Measurements from ENCODE around the gene PAPPA2. TPM values are rescaled to one million over a fixed set of nuclear protein-coding genes. Genes with fewer than 3 reads are reported as not detected.

Gene PAPPA2
- total RNA-seq, 1 experiment from 2014 or later: 0.03 TPM

- ChIA-PET CTCF (no interaction called here), POLR2A (no interaction called here)
- intact Hi-C loops (cut with micrococcal nuclease; ENCODE audit: unreplicated experiment): no loop called here
- H3K27me3 ChIP-seq (ENCODE audit: control insufficient read depth, insufficient read depth, low read length): no peaks in the 10 kb centered on the region
- no peak overlapping the region for H3K4me3 ChIP-seq (ENCODE audit: low read depth in 2 of 2, low read length in 2 of 2)
- no peaks in the 10 kb centered on the region for H3K36me3 ChIP-seq (ENCODE audit: control insufficient read depth, insufficient read depth, low read length)
- BruUV-seq (replicated peaks): no TSS peak
- ATAC-seq (no peak), DNase-seq (ENCODE audit: low read depth, low spot score) (no peak)
- no peak overlapping the region for H3K27ac ChIP-seq (ENCODE audit: low read length)
- in situ Hi-C loops (cut with HindIII; ENCODE audit: low pct_unique_long_range_greater_than_20kb, low sequenced_read_pairs): no loop called here
- no peaks in the 10 kb centered on the region for H3K4me1 ChIP-seq (ENCODE audit: control insufficient read depth, insufficient read depth, low read length)
- H3K9me3 ChIP-seq (ENCODE audit: control insufficient read depth, insufficient read depth, low read depth, low read length): no peaks in the 10 kb centered on the region
- no peak for TF ChIP-seq POLR2AphosphoS5 (IDR thresholded peaks at IDR 0.05; ENCODE audit: low read depth, low read length)
- no peak for TF ChIP-seq TCF7L2 (IDR thresholded peaks at IDR 0.05; ENCODE audit: low read depth, low read length)
- TF ChIP-seq REST (IDR thresholded peaks at IDR 0.05; ENCODE audit: insufficient read depth in 1 of 2, low read depth in 2 of 2, low read length in 1 of 2): no peak
- TF ChIP-seq, protein P1, sequence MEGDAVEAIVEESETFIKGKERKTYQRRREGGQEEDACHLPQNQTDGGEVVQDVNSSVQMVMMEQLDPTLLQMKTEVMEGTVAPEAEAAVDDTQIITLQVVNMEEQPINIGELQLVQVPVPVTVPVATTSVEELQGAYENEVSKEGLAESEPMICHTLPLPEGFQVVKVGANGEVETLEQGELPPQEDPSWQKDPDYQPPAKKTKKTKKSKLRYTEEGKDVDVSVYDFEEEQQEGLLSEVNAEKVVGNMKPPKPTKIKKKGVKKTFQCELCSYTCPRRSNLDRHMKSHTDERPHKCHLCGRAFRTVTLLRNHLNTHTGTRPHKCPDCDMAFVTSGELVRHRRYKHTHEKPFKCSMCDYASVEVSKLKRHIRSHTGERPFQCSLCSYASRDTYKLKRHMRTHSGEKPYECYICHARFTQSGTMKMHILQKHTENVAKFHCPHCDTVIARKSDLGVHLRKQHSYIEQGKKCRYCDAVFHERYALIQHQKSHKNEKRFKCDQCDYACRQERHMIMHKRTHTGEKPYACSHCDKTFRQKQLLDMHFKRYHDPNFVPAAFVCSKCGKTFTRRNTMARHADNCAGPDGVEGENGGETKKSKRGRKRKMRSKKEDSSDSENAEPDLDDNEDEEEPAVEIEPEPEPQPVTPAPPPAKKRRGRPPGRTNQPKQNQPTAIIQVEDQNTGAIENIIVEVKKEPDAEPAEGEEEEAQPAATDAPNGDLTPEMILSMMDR (IDR thresholded peaks at IDR 0.05): no peak
- TF ChIP-seq SIN3A (IDR thresholded peaks at IDR 0.05; ENCODE audit: borderline replicate concordance, insufficient read depth, low read depth, low read length): no peak
Measured at GRCh38 chr1:176850871-176851270, 387.9 kb downstream of the PAPPA2 start.

- no peaks in the 10 kb centered on the region for H3K9me3 ChIP-seq (ENCODE audit: control insufficient read depth, insufficient read depth, low read depth, low read length)
- intact Hi-C loops (cut with micrococcal nuclease; ENCODE audit: unreplicated experiment): no loop called here
- ATAC-seq (no peak), DNase-seq (ENCODE audit: low read depth, low spot score) (no peak)
- H3K27ac ChIP-seq (ENCODE audit: low read length): no peak overlapping the region
- ChIA-PET CTCF (no interaction called here), POLR2A (no interaction called here)
- BruUV-seq (replicated peaks): no TSS peak
- H3K4me1 ChIP-seq (ENCODE audit: control insufficient read depth, insufficient read depth, low read length): no peaks in the 10 kb centered on the region
- H3K36me3 ChIP-seq (ENCODE audit: control insufficient read depth, insufficient read depth, low read length): no peaks in the 10 kb centered on the region
- no peaks in the 10 kb centered on the region for H3K27me3 ChIP-seq (ENCODE audit: control insufficient read depth, insufficient read depth, low read length)
- H3K4me3 ChIP-seq (ENCODE audit: low read depth in 2 of 2, low read length in 2 of 2): no peak overlapping the region
- in situ Hi-C loops (cut with HindIII; ENCODE audit: low pct_unique_long_range_greater_than_20kb, low sequenced_read_pairs): no loop called here
- TF ChIP-seq REST (IDR thresholded peaks at IDR 0.05; ENCODE audit: insufficient read depth in 1 of 2, low read depth in 2 of 2, low read length in 1 of 2): no peak
- TF ChIP-seq, protein P1 (IDR thresholded peaks at IDR 0.05): no peak
- TF ChIP-seq TCF7L2 (IDR thresholded peaks at IDR 0.05; ENCODE audit: low read depth, low read length): no peak
- TF ChIP-seq SIN3A (IDR thresholded peaks at IDR 0.05; ENCODE audit: borderline replicate concordance, insufficient read depth, low read depth, low read length): no peak
- TF ChIP-seq POLR2AphosphoS5 (IDR thresholded peaks at IDR 0.05; ENCODE audit: low read depth, low read length): no peak
Measured at GRCh38 chr1:176852124-176852523, 389.1 kb downstream of the PAPPA2 start.
